Measurements from ENCODE around the gene GID8. TPM values are rescaled to one million over a fixed set of nuclear protein-coding genes. Genes with fewer than 3 reads are reported as not detected.

GID8 gene
- total and polyA plus RNA-seq, 4 donors: 10.2 to 23.6 (median 14.6) TPM

DNA sequence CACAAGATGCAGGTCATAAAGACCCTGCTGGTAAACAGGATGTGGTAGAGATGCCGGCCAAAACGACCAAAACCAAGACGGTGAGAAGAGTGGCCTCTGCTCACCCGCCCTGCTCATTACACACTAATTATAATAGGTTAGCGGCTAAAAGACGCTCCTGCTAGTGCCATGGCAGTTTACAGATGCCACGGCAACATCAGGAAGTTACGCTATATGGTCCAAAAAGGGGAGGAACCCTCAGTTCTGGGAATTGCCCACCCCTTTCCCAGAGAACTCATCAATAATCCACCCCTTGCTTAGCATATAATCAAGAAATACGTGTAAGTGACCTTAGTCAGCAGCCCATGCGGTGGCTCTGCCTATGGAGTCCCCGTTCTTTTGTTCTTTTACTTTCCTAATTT is 51.3 kb downstream of the GID8 start:
- Histone ChIP-seq H3K4me3 (ENCODE audit: low read depth in 1 of 3, low read length in 3 of 3) (no peak overlapping the region), H3K9ac (ENCODE audit: low read depth in 1 of 2, low read length in 2 of 2) (no peak overlapping the region), H3K36me3 (ENCODE audit: control insufficient read depth in 4 of 4, insufficient read depth in 3 of 4, low read depth in 1 of 4, low read length in 3 of 4) (no peaks in the 10 kb centered on the region), H3K27me3 (ENCODE audit: control insufficient read depth in 4 of 4, insufficient read depth in 4 of 4, low read length in 3 of 4) (peaks cover 0 to 3% (median 2%) of the 10 kb centered on the region in 4 donors), H3K27ac (ENCODE audit: low read depth in 1 of 2, low read length in 2 of 2) (no peak overlapping the region), H3K9me3 (ENCODE audit: control insufficient read depth in 4 of 4, low read length in 3 of 4) (no peaks in the 10 kb centered on the region), H3K4me1 (ENCODE audit: control insufficient read depth in 4 of 4, insufficient read depth in 4 of 4, low read length in 3 of 4) (no peaks in the 10 kb centered on the region)
- 57% methylated on average over 11 of the region's 11 CpGs for WGBS
- TF ChIP-seq, protein P1, sequence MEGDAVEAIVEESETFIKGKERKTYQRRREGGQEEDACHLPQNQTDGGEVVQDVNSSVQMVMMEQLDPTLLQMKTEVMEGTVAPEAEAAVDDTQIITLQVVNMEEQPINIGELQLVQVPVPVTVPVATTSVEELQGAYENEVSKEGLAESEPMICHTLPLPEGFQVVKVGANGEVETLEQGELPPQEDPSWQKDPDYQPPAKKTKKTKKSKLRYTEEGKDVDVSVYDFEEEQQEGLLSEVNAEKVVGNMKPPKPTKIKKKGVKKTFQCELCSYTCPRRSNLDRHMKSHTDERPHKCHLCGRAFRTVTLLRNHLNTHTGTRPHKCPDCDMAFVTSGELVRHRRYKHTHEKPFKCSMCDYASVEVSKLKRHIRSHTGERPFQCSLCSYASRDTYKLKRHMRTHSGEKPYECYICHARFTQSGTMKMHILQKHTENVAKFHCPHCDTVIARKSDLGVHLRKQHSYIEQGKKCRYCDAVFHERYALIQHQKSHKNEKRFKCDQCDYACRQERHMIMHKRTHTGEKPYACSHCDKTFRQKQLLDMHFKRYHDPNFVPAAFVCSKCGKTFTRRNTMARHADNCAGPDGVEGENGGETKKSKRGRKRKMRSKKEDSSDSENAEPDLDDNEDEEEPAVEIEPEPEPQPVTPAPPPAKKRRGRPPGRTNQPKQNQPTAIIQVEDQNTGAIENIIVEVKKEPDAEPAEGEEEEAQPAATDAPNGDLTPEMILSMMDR (IDR thresholded peaks at IDR 0.05; ENCODE audit: low read depth, low read length, missing input control): no peak
- TF ChIP-seq, protein P2, sequence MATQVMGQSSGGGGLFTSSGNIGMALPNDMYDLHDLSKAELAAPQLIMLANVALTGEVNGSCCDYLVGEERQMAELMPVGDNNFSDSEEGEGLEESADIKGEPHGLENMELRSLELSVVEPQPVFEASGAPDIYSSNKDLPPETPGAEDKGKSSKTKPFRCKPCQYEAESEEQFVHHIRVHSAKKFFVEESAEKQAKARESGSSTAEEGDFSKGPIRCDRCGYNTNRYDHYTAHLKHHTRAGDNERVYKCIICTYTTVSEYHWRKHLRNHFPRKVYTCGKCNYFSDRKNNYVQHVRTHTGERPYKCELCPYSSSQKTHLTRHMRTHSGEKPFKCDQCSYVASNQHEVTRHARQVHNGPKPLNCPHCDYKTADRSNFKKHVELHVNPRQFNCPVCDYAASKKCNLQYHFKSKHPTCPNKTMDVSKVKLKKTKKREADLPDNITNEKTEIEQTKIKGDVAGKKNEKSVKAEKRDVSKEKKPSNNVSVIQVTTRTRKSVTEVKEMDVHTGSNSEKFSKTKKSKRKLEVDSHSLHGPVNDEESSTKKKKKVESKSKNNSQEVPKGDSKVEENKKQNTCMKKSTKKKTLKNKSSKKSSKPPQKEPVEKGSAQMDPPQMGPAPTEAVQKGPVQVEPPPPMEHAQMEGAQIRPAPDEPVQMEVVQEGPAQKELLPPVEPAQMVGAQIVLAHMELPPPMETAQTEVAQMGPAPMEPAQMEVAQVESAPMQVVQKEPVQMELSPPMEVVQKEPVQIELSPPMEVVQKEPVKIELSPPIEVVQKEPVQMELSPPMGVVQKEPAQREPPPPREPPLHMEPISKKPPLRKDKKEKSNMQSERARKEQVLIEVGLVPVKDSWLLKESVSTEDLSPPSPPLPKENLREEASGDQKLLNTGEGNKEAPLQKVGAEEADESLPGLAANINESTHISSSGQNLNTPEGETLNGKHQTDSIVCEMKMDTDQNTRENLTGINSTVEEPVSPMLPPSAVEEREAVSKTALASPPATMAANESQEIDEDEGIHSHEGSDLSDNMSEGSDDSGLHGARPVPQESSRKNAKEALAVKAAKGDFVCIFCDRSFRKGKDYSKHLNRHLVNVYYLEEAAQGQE (IDR thresholded peaks at IDR 0.05): no peak
- no peak for TF ChIP-seq FOXA2 (IDR thresholded peaks at IDR 0.05)
- no peak for TF ChIP-seq TAF1 (conservative IDR thresholded peaks at IDR 0.05)
- no peak for DNase-seq (ENCODE audit: low spot score)

DNA sequence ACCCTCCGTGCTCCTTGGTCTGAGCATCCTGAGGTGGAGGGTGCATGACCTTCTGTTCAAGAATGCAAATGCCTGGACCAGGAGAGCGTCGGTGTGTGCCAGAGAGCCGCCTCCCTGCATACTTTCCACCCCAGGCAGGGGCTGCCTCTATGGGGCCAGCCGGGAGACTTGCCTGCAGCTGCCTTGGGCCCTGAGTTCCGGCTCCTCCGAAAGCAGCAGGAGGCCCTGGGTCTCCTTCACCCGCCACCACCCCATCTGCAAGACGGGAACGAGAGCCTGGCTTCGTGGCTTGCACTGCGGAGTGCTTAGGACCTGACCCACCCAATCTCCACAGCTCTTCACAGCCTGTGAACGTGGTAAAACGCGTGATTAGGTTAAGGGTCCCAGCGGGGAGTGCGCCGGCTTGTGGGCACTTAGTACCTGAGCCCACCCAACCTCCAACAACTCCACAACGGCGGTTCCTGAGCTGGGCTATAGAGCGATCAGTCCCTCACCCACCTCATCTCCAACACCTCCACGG is 52.4 kb downstream of the GID8 start:
- Histone ChIP-seq H3K9me3 (ENCODE audit: control insufficient read depth in 4 of 4, low read length in 3 of 4) (no peaks in the 10 kb centered on the region), H3K36me3 (ENCODE audit: control insufficient read depth in 4 of 4, insufficient read depth in 3 of 4, low read depth in 1 of 4, low read length in 3 of 4) (no peaks in the 10 kb centered on the region), H3K27ac (ENCODE audit: low read depth in 1 of 2, low read length in 2 of 2) (no peak overlapping the region), H3K27me3 (ENCODE audit: control insufficient read depth in 4 of 4, insufficient read depth in 4 of 4, low read length in 3 of 4) (peaks cover 0 to 3% (median 2%) of the 10 kb centered on the region in 4 donors), H3K9ac (ENCODE audit: low read depth in 1 of 2, low read length in 2 of 2) (no peak overlapping the region), H3K4me3 (ENCODE audit: low read depth in 1 of 3, low read length in 3 of 3) (no peak overlapping the region), H3K4me1 (ENCODE audit: control insufficient read depth in 4 of 4, insufficient read depth in 4 of 4, low read length in 3 of 4) (no peaks in the 10 kb centered on the region)
- TF ChIP-seq, protein P1 (IDR thresholded peaks at IDR 0.05; ENCODE audit: low read depth, low read length, missing input control): no peak
- no peak for TF ChIP-seq FOXA2 (IDR thresholded peaks at IDR 0.05)
- TF ChIP-seq SP1 (IDR thresholded peaks at IDR 0.05): no peak
- TF ChIP-seq RXRA (IDR thresholded peaks at IDR 0.05): no peak
- no peak for TF ChIP-seq FOXA1 (IDR thresholded peaks at IDR 0.05)
- no peak for TF ChIP-seq TAF1 (conservative IDR thresholded peaks at IDR 0.05)
- TF ChIP-seq, protein P3, sequence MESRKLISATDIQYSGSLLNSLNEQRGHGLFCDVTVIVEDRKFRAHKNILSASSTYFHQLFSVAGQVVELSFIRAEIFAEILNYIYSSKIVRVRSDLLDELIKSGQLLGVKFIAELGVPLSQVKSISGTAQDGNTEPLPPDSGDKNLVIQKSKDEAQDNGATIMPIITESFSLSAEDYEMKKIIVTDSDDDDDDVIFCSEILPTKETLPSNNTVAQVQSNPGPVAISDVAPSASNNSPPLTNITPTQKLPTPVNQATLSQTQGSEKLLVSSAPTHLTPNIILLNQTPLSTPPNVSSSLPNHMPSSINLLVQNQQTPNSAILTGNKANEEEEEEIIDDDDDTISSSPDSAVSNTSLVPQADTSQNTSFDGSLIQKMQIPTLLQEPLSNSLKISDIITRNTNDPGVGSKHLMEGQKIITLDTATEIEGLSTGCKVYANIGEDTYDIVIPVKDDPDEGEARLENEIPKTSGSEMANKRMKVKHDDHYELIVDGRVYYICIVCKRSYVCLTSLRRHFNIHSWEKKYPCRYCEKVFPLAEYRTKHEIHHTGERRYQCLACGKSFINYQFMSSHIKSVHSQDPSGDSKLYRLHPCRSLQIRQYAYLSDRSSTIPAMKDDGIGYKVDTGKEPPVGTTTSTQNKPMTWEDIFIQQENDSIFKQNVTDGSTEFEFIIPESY (IDR thresholded peaks at IDR 0.05): no peak
- no peak for TF ChIP-seq EGR1 (IDR thresholded peaks at IDR 0.05; ENCODE audit: low read depth in 2 of 2)
- TF ChIP-seq RAD21 (IDR thresholded peaks at IDR 0.05): no peak
- no peak for TF ChIP-seq HNF4G (IDR thresholded peaks at IDR 0.05)
- TF ChIP-seq, protein P2 (IDR thresholded peaks at IDR 0.05): no peak
- WGBS: 63% methylated on average over 22 of the region's 22 CpGs
- no peak for DNase-seq (ENCODE audit: low spot score)

All from liver (tissue), 9 donors.